Placental pericyte (primary cell): Measurements from ENCODE around the gene S1PR5. TPM values are rescaled to one million over a fixed set of nuclear protein-coding genes. Genes with fewer than 3 reads are reported as not detected.

Source experiments
- small RNA-seq: library from RNA; depleted of rRNA; stranded (forward); fragments of <200 nt; gene quantifications from one replicate; pipeline ENCODE3, GENCODE V24; 2012; ENCODE audit warnings: low replicate concordance
- total RNA-seq: library from RNA; depleted of rRNA; stranded (reverse); fragments of >200 nt; gene quantifications from 2 replicates; pipeline ENCODE4 v1.2.3, GENCODE V29; 2012

The S1PR5 gene, protein sequence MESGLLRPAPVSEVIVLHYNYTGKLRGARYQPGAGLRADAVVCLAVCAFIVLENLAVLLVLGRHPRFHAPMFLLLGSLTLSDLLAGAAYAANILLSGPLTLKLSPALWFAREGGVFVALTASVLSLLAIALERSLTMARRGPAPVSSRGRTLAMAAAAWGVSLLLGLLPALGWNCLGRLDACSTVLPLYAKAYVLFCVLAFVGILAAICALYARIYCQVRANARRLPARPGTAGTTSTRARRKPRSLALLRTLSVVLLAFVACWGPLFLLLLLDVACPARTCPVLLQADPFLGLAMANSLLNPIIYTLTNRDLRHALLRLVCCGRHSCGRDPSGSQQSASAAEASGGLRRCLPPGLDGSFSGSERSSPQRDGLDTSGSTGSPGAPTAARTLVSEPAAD
- 2.0 and 10.5 TPM in 2 replicates for total RNA-seq

DNA sequence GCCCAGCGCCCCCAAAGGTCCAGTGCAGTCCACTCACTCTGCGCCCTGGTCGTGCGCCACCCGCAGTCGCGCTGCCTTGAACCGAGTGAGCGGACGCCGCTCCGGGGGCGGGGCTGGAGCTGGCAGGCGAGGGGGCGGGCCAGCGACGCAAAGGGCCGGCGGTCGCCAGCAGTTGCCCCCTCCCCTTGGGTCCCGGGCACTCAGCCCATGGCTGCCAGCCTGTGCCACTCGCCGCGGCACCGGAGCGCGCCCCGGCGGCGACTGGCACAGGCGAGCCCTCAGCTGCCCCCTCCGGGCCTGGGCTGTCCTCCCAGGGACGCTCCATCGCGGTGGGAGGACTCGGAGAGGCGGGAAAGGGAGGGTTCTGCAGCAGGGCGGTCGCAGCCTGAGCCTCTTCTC lies at the start of gene S1PR5:
Gene S1PR5 (minus strand): TSS at position 87 of the 399 bp plus-strand sequence. CDS start 2,436 bp downstream, outside the sequence.

DNA sequence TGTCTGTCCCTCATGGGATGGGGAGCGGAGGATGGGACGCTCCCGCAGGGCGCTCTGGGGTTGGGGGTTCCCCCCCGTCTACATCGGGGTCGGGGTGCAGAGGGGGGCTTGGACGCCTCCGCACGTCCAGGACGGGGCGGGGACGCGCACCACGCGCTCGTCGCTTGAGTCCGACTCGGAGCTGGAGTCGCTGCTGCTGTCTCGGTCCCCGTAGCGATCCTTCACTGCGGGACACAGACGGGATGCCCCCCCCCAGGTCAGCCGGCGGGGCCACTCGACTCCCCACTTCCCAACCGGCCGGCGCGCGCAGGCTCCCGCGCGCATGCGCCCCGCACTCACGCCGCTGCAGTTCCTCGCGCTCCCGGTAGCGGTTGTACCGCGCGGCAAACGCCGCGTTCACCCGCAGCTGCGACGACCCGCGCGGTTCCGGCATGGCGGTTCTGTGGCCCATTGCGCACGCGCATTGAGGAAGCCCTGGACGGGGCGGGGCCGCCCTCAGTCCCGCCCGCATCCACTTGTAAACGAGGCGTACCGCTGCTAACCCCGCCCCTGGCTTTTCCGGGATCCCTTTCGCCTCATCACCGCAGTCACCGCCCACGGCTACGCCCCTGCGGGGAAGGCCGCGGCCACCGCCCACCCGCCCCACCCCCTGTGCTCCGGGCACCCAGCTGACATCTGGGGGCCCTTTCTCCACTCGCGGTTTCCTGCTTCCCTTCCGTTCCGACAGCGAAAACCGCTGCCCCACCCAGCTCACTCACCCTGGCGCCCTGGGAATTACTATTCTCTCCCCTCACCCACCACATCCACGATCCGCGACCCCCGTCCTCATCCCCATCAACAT lies 48.5 kb upstream of the S1PR5 start, which contains the start of gene KRI1:
Gene KRI1 (minus strand): TSS at position 444 of the 841 bp plus-strand sequence. CDS start 11 bp downstream, at position 433.

DNA sequence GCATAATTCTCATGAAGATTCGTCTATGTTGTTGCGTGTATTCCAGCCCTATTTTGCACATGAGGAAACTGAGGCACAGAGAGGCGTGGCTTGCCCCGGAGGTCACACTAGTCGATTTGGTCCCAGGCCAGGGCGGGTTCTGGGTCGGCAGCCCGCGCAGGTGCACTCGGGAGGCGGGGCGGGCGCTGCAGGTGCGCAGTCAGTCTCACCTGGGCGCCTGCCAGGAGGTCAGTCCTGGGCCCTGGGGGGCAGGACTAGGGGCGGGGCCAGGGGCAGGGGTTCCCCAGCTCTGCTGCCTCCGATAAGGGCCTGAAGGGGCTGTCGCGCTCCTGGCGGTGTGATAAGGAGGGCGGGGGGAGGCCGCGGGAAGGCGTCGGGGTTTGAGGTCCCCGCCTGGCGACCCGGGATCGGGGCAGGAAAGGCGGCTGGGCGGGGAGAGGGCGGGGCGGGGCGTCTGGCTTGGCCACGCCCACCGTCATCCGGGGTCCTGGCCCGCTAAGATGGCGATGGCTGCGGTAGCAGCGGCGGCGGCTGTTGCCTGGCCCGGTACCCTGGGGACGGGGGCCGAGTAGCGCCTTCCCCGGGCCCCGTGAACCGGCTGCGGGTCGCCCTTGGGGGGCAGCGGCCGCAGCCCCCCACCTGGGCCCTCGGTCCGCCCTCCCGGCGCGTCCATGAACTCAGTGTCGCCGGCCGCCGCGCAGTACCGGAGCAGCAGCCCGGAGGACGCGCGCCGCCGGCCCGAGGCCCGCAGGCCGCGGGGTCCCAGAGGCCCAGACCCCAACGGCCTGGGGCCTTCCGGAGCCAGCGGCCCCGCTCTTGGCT lies 26.4 kb upstream of the S1PR5 start, which contains the start of gene ATG4D:
Gene ATG4D (plus strand): TSS at position 485 of the 822 bp plus-strand sequence. CDS start 187 bp downstream, at position 672.

DNA sequence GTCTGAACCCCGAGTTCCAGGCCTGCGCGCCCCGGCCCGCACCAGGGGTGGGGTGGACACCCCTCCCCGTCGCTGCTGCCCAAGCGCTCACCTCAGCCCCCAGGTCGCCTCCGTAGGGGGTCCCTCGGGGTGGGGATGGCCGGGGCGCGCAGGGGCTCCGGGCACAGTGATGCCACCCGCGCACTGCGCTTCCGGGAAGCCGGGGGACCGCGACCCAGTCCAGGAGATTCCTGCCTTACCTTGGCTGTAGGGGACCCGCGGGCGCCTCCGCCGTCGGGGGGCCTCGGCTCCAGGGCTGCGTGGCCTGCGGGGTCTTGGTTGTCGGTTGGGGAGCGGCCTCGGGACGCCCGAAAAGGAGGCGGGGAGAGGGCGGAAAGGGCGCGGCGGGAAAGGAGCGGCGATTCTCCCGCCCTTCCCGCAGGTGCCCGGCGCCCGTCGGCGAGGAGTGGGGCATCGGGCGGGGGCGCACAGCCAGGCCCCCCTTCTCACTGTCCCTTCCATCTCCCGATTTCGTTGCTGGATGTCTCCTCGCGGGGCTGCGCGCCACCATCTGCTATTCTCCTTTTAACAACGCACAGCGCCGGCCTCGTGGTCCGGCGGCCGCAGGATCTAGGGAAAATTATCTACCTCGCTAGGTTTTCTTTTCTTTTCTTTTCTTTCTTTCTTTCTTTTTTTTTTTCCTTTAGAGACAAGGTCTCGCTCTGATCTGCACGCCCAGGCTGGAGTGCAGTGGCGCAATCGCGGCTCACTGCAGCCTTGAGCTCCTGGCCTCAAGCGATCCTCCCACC lies 14.1 kb downstream of the S1PR5 start, which contains the start of gene KEAP1:
Gene KEAP1 (minus strand): TSS at position 355 of the 788 bp plus-strand sequence. CDS start 3,323 bp downstream, outside the sequence.

Small RNAs within 50 kb of the gene (small RNA-seq; reads per million reads assigned to genes)
- not detected for gene MIR1238
- not detected for gene RNU7-140P

Other genes with a start within 250 kb of the S1PR5 start
- 52.1 and 189 TPM in 2 replicates for gene ICAM1, start 246.3 kb downstream of the S1PR5 start, total RNA-seq
- 8.3 and 9.2 TPM in 2 replicates for gene ICAM4, start 230.5 kb downstream of the S1PR5 start, total RNA-seq
- 11.6 and 16.2 TPM in 2 replicates for gene ICAM5, start 227.5 kb downstream of the S1PR5 start, total RNA-seq
- 0.44 and 0.72 TPM in 2 replicates for gene ZGLP1, start 207.6 kb downstream of the S1PR5 start, total RNA-seq
- gene FDX2, start 201.4 kb downstream of the S1PR5 start, total RNA-seq: 19.5 and 36.1 TPM in 2 replicates
- 11.2 and 25.3 TPM in 2 replicates for gene RAVER1, start 183.9 kb downstream of the S1PR5 start, total RNA-seq
- gene ICAM3, start 177.8 kb downstream of the S1PR5 start, total RNA-seq: 2.8 and 11.3 TPM in 2 replicates
- 56.2 and 108 TPM in 2 replicates for gene TYK2, start 136.9 kb downstream of the S1PR5 start, total RNA-seq
- 208 and 224 TPM in 2 replicates for gene CDC37, start 113.9 kb downstream of the S1PR5 start, total RNA-seq
- 5.5 and 8.0 TPM in 2 replicates for gene PDE4A, start 96.9 kb downstream of the S1PR5 start, total RNA-seq
- 60.6 and 79.3 TPM in 2 replicates for gene KEAP1, start 14.1 kb downstream of the S1PR5 start, total RNA-seq
- gene ATG4D, start 26.5 kb upstream of the S1PR5 start, total RNA-seq: 29.8 and 31.7 TPM in 2 replicates
- gene KRI1, start 48.6 kb upstream of the S1PR5 start, total RNA-seq: 6.8 and 10.3 TPM in 2 replicates
- 3.1 and 12.6 TPM in 2 replicates for gene CDKN2D, start 51.5 kb upstream of the S1PR5 start, total RNA-seq
- gene AP1M2, start 69.9 kb upstream of the S1PR5 start, total RNA-seq: 0.22 and 1.0 TPM in 2 replicates
- gene SLC44A2, start 108.1 kb upstream of the S1PR5 start, total RNA-seq: 54.3 and 97.6 TPM in 2 replicates
- gene ILF3, start 136.9 kb upstream of the S1PR5 start, total RNA-seq: 95.6 and 192 TPM in 2 replicates
- 26.9 and 30.1 TPM in 2 replicates for gene QTRT1, start 184.0 kb upstream of the S1PR5 start, total RNA-seq
- 137 and 157 TPM in 2 replicates for gene DNM2, start 200.6 kb upstream of the S1PR5 start, total RNA-seq